ENCODE data around the gene ENKD1. TPM values are rescaled to one million over a fixed set of nuclear protein-coding genes. Genes with fewer than 3 reads are reported as not detected.

Gene ENKD1
- total RNA-seq, 2 experiments from 2014 or later, result 7.0 TPM

Other genes with a start within 250 kb of the ENKD1 start
- not detected for gene HSD11B2, start 235.6 kb downstream of the ENKD1 start, total RNA-seq
- gene ATP6V0D1, start 185.6 kb downstream of the ENKD1 start, total RNA-seq, result 10 to 100 TPM; 52.7 to 58.1 TPM
- not detected for gene AGRP, start 183.2 kb downstream of the ENKD1 start, total RNA-seq
- gene RIPOR1, start 137.9 kb downstream of the ENKD1 start, total RNA-seq, result 10 to 100 TPM; 10.6 to 13.7 TPM
- gene CTCF, start 104.2 kb downstream of the ENKD1 start, total RNA-seq, result 10 to 100 TPM; 77.4 to 79.8 TPM
- 100 to 1,000 TPM; 192 to 196 TPM for gene CARMIL2, start 21.6 kb downstream of the ENKD1 start, total RNA-seq
- 10 to 100 TPM; 51.4 to 51.6 TPM for gene ACD, start 6.5 kb downstream of the ENKD1 start, total RNA-seq
- 10 to 100 TPM; 13.2 to 14.7 TPM for gene PARD6A, start 5.8 kb downstream of the ENKD1 start, total RNA-seq
- gene C16orf86, start 64 bp upstream of the ENKD1 start, total RNA-seq, result 1 to 10 TPM; 2.3 to 2.5 TPM
- gene GFOD2, start 52.6 kb upstream of the ENKD1 start, total RNA-seq, result 10 to 100 TPM; 12.5 to 14.0 TPM
- gene RANBP10, start 139.8 kb upstream of the ENKD1 start, total RNA-seq, result 10 to 100 TPM; 25.9 to 30.5 TPM
- under 1 TPM; 0.47 to 0.63 TPM for gene TSNAXIP1, start 140.1 kb upstream of the ENKD1 start, total RNA-seq
- 10 to 100 TPM; 50.2 to 52.4 TPM for gene THAP11, start 175.6 kb upstream of the ENKD1 start, total RNA-seq
- 100 to 1,000 TPM; 125 to 134 TPM for gene NUTF2, start 180.2 kb upstream of the ENKD1 start, total RNA-seq
- gene CENPT, start 180.9 kb upstream of the ENKD1 start, total RNA-seq, result 10 to 100 TPM; 58.9 to 63.6 TPM
- gene EDC4, start 206.3 kb upstream of the ENKD1 start, total RNA-seq, result 100 to 1,000 TPM; 111 to 113 TPM
- gene NRN1L, start 218.1 kb upstream of the ENKD1 start, total RNA-seq, result 1 to 10 TPM; 1.2 to 1.4 TPM
- 10 to 100 TPM; 20.0 to 22.8 TPM for gene PSKH1, start 226.5 kb upstream of the ENKD1 start, total RNA-seq